SK-N-SH treated with all-trans-retinoic acid at 6 μM for 48 hours (cell line): ENCODE results near the gene TEAD4.
"Not testable (repeated sequence)": the region's sequence is repeated elsewhere in the genome, so short reads cannot be mapped to it uniquely, and the experiment has no call there.

Experiments used
- ZFP30 ChIP-seq: fragments of 450-650 bp; formaldehyde crosslinking; IDR thresholded peaks from 2 replicates; pipeline ENCODE4 v1.5.0; 2022; ENCODE audit warnings: mild to moderate bottlenecking, moderate library complexity
- ZNF565 ChIP-seq: fragments of 450-650 bp; formaldehyde crosslinking; conservative IDR thresholded peaks from 2 replicates; pipeline ENCODE4 v1.5.0; 2020; ENCODE audit warnings: low read depth, mild to moderate bottlenecking, moderate library complexity

GRCh38 chr12:3065846-3066245, 106.6 kb downstream of the TEAD4 start:
- TF ChIP-seq ZNF565 (CRISPR knock-in tag); ZFP30: not testable (repeated sequence)
